C1 segment of cervical spinal cord (tissue), 14 donors: ENCODE results near the gene PPP1R10.

Experiments
- DNase-seq, 14 donors: peaks; one replicate each; lab custom pipeline; 2025; lab: John Stamatoyannopoulos, UW

PPP1R10 gene

GRCh38 chr6:30556906-30557682, 59.9 kb downstream of the PPP1R10 start, which contains the start of gene PRR3:
Gene PRR3 (plus strand): TSS chr6:30557295. CDS start chr6:30557345, 50 bp downstream.
- DNase-seq: peak; percentile 64 to 97 (median 93)

- DNase-seq: peak; percentile 69 to 94 (median 86)
These were observed 60.8 kb downstream of the PPP1R10 start, which contains the start of gene GNL1 for GRCh38 chr6:30556066-30556905. Gene GNL1 (minus strand): TSS chr6:30556489. CDS start chr6:30556203, 286 bp downstream.

GRCh38 chr6:30555816-30556065, 61.3 kb downstream of the PPP1R10 start:
- peak in 6 of 14 donors; percentile 44 to 74 (median 58) for DNase-seq

- peak in 9 of 14 donors; percentile 31 to 74 (median 45) for DNase-seq
These were observed 61.9 kb downstream of the PPP1R10 start for GRCh38 chr6:30554962-30555815.

- DNase-seq: no peak
These were observed 62.6 kb downstream of the PPP1R10 start for GRCh38 chr6:30554404-30554803.
